ENCODE measurements around the gene ABCB9.

GRCh38 chr12:122935318-122935717 lies 30.9 kb downstream of the ABCB9 start:
- TF ChIP-seq CTCF (IDR thresholded peaks at IDR 0.05) (no peak), POLR2A (IDR thresholded peaks at IDR 0.05) (no peak)

All from uterus (tissue), 2 donors.